ENCODE data around the gene SYT1. TPM values are rescaled to one million over a fixed set of nuclear protein-coding genes. Genes with fewer than 3 reads are reported as not detected.

Gene SYT1
- total RNA-seq, 1 experiment from 2014 or later = 15.8 TPM

DNA sequence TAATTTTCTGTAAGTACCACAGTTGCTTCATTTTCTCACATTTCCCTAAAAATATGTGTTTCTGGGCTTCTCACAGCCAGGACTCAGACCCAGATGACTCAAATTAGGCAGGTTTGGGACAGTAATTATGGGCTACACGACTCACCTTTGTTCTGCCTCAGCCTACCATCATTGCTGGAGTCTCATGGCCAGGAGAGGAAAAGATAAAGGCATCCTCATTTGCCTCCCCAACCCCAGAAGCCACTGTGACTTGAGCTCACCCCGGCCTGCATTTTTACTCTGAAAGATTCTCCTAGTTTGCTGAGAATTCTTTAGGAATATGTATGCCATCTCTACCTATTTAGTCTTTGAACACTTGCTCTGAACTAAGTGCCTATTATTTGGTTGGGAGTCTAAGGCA, 618.3 kb downstream of the SYT1 start:
- H3K23me2 ChIP-seq (ENCODE audit: insufficient read length, low read depth, low read length, poor library complexity, severe bottlenecking) = no peaks in the 10 kb centered on the region
- no peaks in the 10 kb centered on the region for H3K9me3 ChIP-seq (ENCODE audit: control insufficient read depth, low read depth, low read length)
- H3T11ph ChIP-seq (ENCODE audit: low read length) = no peak overlapping the region
- H2BK15ac ChIP-seq (ENCODE audit: low read depth, low read length) = no peak overlapping the region
- H2BK12ac ChIP-seq (ENCODE audit: insufficient read length, low read depth, low read length) = no peak overlapping the region
- no peak overlapping the region for H2BK5ac ChIP-seq (ENCODE audit: insufficient read length, low read length)
- Mint-ChIP-seq H3K27me3 (ENCODE audit: low read depth) (no peaks in the 10 kb centered on the region), H3K4me3 (no peak overlapping the region), H3K4me1 (peaks cover 12% of the 10 kb centered on the region in 2 experiments), H3K9me3 (no peaks in the 10 kb centered on the region), H3K36me3 (ENCODE audit: insufficient read depth in 1 of 3, low read depth in 3 of 3) (no peaks in the 10 kb centered on the region; a peak in 3 of 7 replicates), H3K27ac (no peak overlapping the region)
- H3K27me3 ChIP-seq (ENCODE audit: insufficient read depth, low read length) = no peaks in the 10 kb centered on the region
- H3K4ac ChIP-seq (ENCODE audit: low read depth, low read length) = no peak overlapping the region
- no peaks in the 10 kb centered on the region for H3K79me1 ChIP-seq (ENCODE audit: insufficient read depth, low read depth, low read length, poor library complexity, severe bottlenecking)
- H4K5ac ChIP-seq (ENCODE audit: insufficient read length, low read depth, low read length) = no peak overlapping the region
- peaks cover 2% of the 10 kb centered on the region; the same call in 1 of the 2 replicates for H3K4me1 ChIP-seq (ENCODE audit: insufficient read depth, low read length)
- TF ChIP-seq, protein P1, sequence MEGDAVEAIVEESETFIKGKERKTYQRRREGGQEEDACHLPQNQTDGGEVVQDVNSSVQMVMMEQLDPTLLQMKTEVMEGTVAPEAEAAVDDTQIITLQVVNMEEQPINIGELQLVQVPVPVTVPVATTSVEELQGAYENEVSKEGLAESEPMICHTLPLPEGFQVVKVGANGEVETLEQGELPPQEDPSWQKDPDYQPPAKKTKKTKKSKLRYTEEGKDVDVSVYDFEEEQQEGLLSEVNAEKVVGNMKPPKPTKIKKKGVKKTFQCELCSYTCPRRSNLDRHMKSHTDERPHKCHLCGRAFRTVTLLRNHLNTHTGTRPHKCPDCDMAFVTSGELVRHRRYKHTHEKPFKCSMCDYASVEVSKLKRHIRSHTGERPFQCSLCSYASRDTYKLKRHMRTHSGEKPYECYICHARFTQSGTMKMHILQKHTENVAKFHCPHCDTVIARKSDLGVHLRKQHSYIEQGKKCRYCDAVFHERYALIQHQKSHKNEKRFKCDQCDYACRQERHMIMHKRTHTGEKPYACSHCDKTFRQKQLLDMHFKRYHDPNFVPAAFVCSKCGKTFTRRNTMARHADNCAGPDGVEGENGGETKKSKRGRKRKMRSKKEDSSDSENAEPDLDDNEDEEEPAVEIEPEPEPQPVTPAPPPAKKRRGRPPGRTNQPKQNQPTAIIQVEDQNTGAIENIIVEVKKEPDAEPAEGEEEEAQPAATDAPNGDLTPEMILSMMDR (conservative IDR thresholded peaks at IDR 0.05) = no peak
- no peak overlapping the region for H4K8ac ChIP-seq (replicated peaks; ENCODE audit: insufficient read length, low read depth, low read length)
- no peak overlapping the region for H3K27ac ChIP-seq (ENCODE audit: insufficient read length, low read depth, low read length)
- DNase-seq = no peak
- H3K9ac ChIP-seq (ENCODE audit: extremely low read depth, insufficient read length, low read length) = no peak overlapping the region
- no peak overlapping the region for H2AFZ ChIP-seq (ENCODE audit: low read length)
- H2BK20ac ChIP-seq (ENCODE audit: low read depth, low read length, poor library complexity, severe bottlenecking) = no peak overlapping the region
- no peak overlapping the region for H4K91ac ChIP-seq (ENCODE audit: insufficient read length, low read depth, low read length)
- no CpG with 5 or more reads among the region's 2 CpGs for WGBS (ENCODE audit: extremely low coverage, insufficient read length, low lambda C conversion rate)
- no peak overlapping the region for H3K18ac ChIP-seq (ENCODE audit: insufficient read length, low read depth, low read length)
- H3K56ac ChIP-seq (ENCODE audit: insufficient read length, low read depth, low read length) = no peak overlapping the region
- no peak overlapping the region for H2AK5ac ChIP-seq (ENCODE audit: insufficient read length, low read length)
- no peak overlapping the region for H2BK120ac ChIP-seq (ENCODE audit: low read depth, low read length, poor library complexity, severe bottlenecking)
- no peaks in the 10 kb centered on the region for H3K79me2 ChIP-seq (ENCODE audit: insufficient read depth, low read length)
- no peaks in the 10 kb centered on the region for H4K20me1 ChIP-seq (ENCODE audit: control insufficient read depth, insufficient read depth, insufficient read length)
- H3K4me2 ChIP-seq (ENCODE audit: insufficient read depth, insufficient read length, low read length) = no peak overlapping the region
- no peak overlapping the region for H3K23ac ChIP-seq (ENCODE audit: insufficient read length, low read depth, low read length)
- no peak overlapping the region for H3K14ac ChIP-seq (ENCODE audit: insufficient read depth, low read length)

Measured in H9 (cell line).